Stromal cell of bone marrow (primary cell): ENCODE data around the gene TMEM61.
A peak's percentile ranks its signal among the peaks of the same experiment; 100 is the strongest.
"Not testable (repeated sequence)": the region's sequence is repeated elsewhere in the genome, so short reads cannot be mapped to it uniquely, and the experiment has no call there.

ENCODE experiments used
- DNase-seq: peaks from one replicate; pipeline ENCODE4 v3.0.0-alpha.2; 2012; ENCODE audit warnings: low read depth

The TMEM61 gene

DNA sequence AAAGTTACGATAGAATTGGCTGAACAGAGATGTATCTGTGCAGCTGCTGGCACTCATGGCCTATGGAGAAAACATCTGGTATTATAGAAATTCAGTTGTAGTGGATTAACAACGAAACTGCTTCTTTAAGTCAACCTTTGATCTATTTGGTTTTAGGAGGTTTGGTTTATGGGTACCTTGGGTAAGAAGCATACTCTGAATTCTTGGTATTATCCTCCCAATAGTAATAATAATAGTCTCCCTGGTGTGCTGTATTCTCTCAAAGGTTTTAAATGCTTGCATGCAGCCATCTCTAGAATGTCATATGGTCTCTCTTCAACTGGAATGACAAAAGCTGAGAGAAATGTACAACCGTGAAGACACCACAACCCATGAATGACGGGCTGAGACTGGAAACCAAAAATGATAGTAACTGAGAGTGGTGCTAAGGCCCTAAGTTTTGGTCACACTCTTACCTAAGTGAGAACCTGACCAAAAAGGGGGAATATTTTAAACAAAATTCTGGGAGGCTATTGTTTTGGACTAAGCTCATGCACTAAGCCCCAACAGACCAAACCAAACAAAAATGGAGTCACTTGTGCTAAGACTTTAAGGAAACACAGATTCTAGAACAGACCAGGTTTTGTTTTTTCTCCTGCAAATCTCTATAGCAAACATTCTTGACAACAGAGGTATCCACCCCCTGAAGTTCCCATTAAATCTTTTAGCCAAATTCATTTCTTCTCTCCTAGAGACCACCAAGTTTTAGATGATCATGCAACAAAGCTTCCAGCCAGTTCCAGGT, 17.6 kb upstream of the TMEM61 start:
- DNase-seq: no peak

DNA sequence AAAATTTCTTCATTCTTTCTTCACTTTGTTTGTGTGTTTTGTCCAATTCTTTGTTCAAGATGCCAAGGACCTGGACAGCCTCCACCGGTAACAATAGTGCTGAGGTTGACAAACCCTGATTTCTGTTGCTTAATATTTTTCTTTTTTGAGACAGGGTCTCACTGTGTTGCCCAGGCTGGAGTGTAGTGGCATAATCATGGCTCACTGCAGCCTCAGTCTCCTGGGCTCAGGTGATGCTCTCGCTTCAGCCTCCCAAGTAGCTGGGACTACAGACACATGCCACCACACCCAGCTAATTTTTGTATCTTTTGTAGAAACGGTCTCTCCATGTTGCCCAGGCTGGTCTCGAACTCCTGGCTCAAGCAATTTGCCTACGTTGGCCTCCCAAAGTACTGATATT, 16.6 kb upstream of the TMEM61 start:
- DNase-seq: not testable (repeated sequence)

DNA sequence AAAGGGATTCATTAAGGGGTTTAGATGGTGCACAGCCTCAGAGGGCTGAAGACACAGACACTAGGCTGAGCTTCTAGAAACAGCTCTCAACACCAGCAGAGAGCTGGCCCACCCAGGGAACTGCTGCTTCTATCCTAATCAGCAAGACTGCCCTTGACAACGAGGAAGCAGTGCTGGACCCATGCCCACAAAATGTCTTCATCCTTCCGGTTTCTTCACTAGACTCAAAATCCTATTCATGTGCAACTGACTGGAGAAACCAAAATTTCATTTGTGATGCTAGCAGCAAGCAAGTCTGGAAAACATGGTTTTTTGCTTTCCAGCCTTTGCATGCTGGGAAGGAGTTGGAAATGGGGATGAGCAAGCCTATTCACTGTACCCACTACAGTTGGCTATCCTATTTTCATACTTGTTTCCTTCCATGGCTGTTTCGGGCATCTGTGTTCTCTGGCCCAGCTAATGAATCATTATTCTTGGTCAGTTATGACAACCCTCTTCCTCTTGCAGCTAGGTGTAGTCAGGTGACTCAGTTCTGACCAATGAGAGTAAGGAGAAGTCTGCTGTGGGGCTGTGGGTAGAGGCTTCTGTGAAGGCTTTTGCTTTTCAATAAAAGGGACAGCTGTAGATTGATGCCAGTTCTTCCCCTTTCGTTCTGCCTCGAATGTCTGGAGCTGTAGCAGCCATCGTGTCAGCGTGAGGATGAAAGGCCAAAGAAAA, 14.6 kb upstream of the TMEM61 start:
- DNase-seq: no peak

DNA sequence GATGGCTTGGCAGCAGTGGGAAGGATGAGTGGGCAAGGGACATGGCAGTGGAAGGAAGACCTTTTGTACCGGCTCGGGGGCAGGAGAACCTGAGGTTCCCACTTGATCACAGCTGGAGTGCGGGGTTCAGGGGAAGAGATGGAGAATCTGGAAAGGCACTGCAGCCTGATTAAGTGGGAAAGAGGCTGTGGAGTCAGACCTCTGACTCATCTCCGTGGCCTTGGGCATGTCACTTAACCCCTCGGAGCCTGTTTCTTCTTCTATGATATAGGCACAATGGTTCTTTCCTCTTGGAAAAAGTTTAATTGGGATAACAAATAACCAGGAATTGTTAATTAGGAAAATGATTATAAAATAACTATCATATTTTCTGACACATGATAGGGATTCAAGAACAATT, 13.1 kb upstream of the TMEM61 start:
- no peak for DNase-seq

DNA sequence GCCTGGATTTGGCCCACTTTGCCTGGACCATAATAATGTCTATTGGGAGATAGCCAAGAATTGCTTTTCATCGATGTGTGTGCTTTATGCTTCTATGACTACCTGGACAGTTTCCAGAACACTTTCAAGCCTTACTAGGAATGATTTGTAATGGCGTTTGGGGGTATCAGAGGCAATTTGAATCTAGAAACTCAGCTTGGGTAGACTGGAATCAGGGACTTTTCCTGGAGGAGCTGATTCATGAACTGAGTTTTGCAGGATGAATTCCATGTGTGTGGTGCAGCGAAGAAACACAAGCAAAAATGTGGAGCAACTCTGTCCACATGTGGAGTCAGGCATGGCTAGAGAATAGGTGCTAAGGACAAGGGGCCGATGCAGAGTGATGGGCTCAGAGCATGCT, 11.9 kb upstream of the TMEM61 start:
- no peak for DNase-seq

DNA sequence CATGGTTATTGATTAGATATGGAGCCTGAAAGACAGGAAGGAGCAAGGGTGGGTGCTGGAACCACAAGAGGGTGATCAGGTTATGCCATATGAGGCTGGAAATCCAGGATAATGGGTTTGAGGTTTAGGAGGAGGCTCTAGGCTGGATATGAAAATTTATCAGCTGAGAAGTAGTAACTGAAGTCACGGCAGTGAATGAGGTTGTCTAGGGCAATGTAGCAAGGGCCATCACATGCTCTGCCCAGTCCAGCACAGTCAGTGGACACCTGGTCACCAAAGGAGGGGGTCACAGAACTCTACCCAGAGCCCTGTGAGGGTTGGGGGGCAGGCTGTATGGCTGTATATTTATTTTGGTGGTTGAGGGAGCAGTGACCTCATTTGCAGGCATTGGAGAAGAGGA, 10.5 kb upstream of the TMEM61 start:
- no peak for DNase-seq

DNA sequence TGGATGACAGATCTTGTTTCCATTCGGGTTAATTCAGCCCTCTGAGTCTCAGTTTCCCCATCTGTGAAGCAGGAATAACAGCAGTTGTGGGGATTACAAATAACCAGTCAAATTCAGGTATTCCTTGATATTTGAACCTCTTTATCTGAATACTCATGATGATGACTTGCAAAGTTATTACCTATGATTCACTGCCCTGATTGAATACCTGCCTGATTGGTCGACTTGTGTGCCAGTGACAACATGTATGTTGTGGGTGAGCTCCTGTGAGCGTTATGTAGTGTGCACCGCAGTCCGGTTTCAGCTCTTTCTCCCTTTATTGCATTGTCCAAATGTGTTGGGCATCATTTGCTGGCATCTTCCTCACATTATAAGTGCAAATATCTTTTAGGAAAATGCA, 9.5 kb upstream of the TMEM61 start:
- no peak for DNase-seq

DNA sequence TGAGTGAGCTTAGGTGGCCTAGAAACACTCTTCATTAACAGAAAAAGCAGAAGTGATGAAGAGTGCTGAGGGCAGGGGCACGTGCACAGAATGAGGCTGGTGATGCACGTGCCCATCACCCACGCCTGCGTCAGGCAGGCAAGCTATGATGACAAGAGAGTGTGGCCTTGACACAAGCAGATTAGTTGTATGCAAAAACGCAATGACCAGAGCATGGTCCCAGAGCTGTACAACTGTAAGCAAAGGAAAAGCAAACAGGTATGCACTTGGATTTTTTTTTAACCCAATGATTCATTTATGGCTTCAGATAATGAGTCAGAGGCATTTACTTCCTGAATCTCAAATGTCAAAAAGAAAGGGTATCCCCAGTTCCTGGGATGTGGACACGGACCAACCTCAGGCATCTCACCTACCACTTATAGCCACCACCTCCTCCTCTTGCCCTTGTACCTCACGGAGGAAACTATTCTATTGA, 9.1 kb upstream of the TMEM61 start:
- DNase-seq: no peak

DNA sequence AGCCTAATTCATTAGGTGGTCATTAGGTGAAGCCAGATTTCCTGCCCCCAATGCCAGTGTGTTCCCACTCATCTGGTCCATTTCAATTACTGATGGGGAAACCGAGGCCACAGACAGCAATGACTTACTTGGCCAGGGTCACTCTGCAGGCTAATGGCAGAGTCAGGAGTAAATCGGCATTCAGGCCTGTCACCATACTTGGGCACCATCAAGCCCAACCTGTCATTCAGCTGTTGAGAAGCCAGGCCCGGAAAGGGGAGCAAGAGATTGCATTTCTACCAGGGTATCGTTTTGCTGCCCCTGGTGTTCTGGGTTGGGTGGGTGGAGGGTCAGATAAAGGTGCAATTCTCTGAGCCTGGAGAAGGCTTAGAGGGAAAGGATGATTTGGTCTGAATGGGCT, 8.0 kb upstream of the TMEM61 start:
- no peak for DNase-seq

DNA sequence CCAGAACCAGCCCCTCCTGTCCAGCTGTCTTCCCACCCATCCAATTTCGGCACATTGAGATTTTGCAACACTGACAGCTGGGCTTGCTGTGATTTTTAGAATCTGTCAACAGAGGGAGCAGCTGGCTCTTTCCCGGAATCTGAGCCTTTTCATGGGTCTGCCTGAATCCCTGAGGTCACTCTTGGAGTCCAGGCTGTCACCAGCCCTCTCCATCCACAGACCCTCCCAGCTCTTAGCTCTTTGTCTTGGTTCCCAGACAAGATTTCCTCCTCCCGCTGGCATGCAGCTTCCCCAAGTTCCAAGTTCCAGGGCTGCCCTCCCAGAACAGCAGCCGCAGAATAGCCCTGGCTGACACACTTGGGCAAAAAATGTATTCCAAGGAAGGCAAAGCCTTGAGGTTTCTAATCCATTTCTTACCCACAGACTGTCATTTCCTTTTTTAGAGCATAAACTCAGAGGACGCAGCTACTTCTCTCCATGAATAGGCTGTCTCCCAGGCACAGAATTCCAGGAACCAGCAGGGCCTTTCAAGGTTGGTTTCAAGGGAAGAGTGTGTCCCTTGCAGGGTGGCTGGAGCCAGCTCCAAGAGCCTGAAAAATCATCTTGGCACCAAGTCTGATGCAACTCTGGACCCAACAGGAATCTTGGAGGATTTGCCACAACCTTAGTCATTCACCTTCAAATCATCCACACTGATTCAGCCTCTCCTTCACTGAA, 7.1 kb upstream of the TMEM61 start:
- peak; percentile 36 for DNase-seq

DNA sequence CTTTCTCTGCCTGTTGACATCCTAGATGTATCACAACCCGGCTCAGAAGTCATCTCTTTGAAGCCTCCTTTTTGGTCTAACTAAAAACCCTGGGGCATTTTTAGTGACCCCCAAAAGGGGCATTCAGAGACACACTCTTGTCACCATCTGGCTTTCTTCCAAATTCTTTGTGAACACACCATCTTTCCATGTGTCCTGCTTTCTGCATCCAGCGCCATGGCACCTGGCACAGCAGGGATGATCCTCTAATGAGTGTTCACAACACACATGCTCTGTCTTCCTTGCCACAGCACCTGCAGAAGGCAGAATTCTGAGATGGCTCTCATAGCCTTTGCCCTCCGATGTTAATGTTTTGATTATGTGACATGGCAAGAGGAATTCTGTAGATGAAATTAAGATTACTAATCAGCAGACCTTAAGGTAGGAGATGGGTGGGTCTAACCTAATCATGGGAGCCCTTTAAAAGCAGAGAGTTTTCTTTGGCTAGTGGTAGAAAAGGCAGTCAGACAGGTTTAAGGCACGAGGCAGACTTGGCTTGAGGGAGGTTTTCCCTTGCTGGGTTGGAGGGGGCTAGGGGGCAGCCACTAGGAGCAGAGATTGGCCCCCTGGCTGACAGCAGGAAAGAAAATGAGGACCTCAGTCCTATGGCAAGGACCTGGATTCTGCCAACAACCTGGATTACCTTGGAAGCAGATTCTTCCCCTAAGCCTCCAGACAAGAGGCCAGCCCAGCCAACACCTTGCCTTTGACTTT, 4.9 kb upstream of the TMEM61 start:
- DNase-seq: no peak

DNA sequence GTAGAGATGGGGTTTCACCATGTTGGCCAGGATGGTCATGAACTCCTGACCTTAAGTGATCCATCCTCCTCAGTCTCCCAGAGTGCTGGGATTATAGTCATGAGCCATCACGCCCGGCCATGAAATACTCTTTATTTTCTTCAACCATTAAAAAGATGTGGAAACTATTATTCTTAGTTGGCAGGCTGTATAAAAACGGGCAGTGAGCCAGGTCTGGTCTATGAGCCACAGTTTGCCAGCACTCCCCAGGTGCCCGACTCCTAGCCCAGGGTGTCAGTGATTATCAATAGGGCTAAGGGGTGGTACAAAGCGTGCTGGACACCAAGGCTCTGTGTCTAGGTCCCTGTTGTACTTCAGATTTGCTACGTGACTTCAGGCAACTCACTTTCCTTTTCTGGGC, 3.7 kb upstream of the TMEM61 start:
- no peak for DNase-seq

DNA sequence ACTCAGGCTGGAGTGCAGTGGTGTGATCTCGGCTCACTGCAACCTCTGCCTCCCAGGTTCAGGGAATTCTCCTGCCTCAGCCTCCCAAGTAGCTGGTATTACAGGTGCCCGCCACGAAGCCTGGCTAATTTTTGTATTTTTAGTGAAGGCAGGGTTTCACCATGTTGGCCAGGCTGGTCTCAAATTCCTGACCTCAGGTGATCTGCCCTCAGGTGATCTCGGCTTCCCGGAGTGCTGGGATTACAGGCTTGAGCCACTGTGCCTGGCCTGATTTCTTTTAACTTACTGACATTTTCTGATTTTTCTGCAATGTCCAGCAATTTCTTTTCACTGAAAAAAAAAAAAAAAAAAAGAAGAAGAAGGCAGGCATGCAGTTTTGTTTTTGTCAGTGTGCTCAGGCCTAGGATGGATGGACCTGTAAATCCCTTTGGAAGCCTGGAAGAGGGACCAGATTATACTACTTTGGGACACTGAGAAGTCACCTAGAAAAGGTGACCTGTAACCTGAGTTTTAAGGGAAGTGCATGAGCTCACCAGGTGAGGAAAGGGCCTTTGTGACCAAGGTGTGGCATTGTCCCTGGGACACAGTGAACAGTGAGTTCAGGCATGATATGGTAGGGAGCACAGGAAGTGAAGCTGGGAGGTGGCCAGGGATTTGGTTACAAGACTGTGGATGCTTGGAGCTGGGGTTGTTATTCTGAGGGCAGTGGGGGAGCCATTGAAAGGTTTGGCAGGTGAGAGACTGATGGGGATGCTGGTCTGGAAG, 2.7 kb upstream of the TMEM61 start:
- no peak for DNase-seq

DNA sequence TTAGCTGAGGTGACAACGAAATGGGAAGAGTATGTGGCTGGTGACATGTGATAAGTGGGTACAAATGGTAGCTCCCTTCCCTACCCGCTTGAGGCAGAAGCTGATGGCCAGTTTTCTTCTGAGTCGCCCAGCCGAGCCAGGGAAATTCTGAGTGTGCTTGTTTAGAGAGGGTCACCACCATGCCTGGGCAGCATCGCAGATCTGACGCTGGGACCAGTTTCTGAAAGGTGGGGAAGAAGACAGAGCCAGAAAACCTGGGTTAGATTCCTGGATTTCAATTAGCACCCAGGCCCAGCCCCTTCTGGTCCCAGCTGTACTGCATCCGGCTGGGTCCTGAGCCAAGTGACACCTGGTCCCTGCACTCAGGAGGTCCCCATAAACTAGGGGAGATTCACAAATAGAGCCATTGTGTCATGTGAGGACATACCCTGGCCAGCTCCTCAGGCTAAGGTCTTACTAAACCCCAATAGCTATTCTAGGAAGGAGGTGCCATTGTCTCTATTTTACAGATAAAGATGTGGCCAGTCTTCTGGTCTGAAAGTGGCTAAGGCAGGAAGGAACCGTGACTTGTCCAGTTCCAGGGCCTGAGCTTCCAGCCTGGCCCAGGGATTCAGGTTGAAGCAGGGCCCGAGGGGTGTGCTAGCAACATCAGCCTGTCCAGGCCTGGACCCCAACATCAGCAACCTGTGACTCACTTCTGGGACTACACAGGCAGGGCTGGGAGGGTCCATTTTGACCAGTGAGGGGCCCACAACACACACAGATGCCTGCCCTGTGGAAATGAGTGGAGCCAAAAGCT, 1.7 kb upstream of the TMEM61 start:
- no peak for DNase-seq

DNA sequence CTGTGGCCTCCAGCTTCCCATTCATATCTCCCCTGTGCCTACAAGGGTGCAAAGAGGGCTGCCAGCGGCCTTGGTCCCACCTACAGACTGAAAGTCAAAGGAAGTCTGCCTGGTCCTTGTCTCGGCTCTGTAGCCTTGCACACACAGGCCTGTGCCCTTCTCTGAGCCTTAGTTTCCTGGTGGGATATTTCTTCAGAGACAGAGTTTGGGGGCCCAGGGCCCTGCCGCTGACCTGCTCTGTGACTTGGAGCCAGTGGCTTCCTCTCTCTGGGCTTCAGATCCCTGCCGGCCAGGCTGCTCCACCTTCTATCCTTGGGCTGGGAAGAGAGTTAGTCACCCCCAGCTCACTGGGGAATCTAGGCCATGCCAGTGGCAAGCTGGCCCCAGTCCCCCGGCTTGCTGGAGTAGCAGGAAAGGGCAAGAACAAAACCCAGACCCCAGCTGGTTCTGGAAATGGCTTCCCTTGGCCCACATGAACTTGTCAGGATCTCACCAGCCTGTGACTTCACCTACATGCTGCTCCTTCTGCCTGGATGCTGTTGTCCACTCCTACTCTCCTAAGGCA, 1.0 kb upstream of the TMEM61 start:
- no peak for DNase-seq

DNA sequence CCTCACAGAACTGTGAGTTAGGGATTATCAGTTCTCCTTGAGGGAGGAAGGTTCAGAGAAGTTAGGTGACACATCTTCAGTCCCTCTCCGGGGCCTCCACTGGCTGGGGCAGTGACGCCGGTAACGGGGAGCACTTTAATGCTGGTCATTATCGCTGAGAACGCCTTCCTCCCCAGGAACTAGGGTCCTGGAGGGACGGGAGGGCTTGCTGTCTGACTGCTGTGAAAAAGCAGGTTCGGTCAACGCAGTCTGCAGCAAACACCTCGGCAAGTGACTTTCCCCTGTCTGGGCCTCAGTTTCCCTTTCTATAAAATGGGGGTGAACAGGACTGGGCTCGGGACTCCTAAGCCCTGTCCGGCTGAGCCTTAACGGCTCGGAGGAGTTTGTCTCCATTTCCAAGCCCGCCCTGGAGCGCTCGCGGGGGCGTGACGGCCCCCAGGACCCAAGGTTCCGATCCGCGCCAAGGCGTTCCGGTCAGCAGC, 341 bp upstream of the TMEM61 start:
- DNase-seq: no peak

DNA sequence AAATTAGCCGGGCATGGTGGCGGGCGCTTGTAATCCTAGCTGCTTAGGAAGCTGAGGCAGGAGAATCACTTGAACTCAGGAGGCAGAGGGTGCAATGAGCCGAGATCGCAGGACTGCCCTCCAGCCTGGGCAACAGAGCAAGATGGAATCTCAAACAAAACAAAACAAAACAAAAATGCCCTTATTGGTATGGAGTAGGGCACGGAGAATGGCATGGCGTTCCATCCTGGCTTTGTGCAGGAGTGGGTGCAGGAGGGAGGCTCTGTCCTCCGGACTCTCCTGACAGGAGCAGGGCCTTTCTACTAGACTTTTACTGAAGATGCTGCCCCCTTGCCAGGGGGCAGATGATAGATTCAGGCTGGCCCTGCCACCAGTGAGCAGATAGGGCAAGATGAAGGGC, 1.0 kb downstream of the TMEM61 start:
- DNase-seq: no peak

DNA sequence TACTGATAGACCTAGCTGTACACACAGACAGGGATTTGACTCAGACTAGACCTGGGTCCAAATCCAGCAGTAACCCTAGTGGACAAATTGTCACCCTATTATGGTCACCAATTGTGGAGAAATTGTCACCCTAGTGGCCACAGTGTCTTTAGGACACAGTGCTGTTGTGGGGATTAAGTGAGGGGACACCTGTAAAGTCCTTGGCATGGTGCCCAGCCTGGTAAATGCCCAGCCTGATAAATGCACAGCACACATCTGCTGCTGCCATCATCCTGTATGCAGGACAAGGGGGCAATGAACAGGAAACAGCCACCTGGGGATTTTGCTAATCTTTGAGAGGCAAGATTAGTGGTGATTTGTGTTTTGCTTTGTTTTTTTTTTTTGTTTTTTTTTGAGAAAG, 2.3 kb downstream of the TMEM61 start:
- DNase-seq: no peak

DNA sequence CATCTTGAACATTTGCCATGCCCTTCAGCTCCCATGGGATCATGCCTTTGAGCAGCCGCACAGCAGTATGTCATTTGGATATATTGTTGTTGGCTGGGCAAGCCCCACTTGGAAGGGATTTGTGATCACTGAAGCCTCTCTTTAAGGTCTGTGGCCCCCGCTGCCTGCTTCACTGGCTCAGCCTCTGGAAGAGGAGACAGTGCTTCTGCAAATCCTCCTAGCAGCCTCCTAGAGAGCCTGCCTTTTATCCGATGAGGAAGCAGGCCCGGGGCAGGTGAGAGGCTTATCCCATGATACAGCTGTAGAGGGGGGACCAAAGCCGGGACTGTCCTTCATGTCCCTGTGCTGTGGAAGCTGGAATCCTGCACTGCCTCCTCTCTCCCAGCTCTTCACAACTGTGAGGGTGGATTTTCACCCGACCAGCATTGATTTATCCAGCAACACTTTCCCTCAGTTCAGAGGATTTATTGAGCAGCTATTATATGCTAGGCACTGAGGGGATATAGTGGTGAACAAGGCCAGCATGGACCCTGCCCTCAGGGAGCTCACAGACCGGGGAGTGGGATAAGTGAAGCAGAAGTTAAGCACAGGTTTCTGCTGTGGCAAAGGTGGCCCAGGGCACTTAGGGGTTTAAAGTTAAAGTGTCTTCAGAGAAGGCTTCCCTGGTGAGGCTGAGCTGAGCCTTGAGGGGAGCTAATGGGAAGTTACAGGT, 3.9 kb downstream of the TMEM61 start:
- DNase-seq: no peak

DNA sequence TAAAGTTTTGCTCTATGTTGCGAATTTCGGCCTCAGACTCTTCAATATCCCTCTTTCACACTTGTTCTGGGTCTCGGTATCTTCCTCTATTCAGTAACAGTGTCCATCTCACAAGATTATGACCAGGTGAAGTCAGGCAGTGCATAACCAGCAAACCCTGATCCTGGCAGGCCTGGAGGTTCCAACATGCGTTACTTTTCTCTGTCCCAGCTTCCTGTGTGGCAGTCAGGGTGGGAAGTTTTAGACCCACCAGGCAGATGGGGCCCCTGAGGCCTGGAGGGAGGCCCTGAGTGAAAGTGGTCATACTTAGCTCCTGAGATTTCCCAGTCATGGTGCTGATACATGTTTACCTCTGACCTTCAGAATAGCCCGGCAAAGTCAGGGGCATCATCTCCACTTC, 5.1 kb downstream of the TMEM61 start:
- no peak for DNase-seq
